Activated effector memory CD4-positive, alpha-beta T cell treated with anti-CD3 and anti-CD28 coated beads, Interleukin-2, amount 50 U/mL, for 16 hours (primary cell): ENCODE measurements around the gene SYCE3.

Experiments
- DNase-seq: peaks from one replicate; pipeline ENCODE4 v3.0.0-alpha.2; 2020

Gene SYCE3

DNA sequence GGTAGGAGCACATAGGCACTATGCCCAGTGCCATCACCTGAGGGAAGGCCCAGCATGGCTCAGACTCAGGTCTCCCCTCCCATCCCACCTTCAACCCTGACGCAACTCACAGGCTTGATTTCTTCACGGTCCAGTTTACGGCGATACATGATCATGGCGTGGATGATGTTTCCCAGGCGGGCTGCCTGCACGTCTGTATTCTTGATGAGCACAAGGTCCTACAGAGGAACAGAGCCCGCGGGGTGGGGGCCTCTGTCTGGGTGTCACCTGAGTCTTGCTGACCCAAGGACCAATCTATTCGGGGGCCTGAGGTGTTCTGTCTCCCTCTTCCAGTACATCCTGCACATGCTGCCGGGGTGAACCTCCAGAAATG lies 11.7 kb upstream of the SYCE3 start:
- no peak for DNase-seq

DNA sequence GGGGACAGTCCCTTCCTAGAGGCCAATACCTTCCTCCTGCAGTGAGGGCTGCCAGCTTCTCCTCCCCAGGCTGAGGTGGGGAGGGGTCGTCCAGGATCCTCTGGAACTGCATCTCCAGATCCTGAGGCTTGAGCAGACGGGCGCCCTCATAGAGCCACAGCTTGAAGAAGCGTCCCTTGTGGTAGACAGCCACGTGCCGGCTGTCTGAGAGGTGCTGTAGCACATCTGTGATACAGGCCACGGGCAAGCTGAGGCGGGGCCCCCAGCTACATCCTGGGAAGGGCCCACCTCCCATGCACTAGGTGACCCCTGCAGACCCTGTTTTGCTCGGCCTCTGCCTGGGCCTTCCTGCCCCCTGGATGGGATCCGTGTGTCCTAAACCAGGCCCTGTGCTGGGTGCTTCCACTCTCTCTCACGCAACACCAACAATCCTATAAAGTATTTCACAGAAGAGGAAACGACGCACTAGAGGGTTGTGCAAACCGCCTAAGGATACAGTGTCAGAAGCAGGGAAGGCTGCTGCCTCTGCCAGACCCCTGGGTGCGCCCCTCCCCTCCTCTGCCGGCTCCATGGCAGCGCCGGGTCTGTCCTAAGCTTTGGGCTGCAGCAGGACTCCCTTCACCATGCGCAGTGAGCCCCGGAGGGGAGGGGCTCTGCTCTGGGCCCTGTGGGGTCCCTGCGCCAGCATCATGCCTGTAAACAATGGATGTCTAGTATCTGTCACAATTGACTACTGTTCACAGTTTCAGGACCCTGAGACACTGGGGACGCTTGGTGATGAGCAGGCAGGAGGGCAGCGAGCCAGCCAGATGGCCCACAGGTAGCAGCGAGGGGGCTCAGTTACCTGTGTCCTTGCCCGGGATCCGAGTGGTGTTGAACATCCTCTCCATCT lies 11.0 kb upstream of the SYCE3 start:
- no peak for DNase-seq

DNA sequence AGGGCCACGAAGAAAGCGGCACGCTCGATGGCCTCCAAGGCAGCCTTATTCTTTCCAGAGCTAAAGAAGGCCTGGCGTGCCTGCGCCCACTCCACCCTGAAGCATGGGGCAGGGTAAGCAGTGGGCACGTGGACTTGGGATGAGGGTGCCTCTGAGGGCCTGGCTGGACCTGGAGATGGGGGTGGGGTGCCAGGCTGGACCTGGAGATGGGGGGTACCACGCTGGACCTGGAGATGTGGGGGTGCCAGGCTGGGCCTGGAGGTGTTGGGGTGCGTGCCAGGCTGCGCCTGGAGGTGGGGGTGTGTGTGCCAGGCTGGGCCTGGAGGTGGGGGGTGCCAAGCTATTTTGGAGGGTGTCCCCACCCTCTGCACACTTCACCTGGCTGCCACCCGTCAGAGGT lies 10.2 kb upstream of the SYCE3 start:
- no peak for DNase-seq

DNA sequence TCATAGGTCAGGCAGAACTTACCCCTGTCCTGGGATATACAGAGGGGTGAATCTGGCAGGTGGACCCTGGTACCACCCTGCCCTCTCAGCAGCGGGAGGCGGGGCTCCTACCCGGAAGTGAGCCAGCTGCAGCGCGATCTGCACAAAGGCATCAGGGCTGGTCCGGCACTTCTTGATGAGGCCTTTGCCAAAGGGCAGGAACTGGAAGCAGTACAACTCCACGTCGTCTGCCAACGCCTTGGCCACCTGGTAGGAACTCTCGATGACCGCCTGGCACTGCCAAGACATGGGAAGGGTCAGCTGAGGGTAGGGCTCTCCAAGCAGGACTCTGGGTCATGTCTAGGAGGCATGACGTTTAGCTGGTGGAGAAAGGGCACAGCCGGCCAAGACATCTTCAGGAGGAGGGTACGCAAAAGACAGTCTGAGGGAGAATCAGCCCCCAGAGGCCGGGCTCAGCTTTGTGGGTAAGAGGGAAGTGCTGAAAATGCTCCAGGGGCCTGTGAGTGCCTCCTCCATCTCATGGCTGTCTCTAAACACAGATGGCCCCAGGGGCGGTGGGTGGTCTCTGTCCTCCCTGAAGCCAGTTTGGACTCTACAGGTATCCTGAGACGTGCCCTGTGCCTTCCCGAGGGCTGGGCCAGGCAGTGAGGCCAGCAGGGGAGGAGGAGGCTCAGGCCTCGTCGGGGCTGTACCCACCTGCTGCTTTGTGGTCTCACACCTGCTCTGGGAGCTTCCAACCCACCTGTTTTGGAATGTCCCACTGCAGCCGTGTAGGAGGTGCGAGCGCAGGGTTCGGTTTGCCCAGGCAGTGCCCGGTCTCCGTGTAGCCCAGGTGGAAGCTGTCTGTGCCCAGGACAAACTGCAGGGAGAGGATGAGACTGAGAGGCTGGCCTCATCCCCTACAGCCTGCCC lies 8.8 kb upstream of the SYCE3 start:
- peak; percentile 45 for DNase-seq

DNA sequence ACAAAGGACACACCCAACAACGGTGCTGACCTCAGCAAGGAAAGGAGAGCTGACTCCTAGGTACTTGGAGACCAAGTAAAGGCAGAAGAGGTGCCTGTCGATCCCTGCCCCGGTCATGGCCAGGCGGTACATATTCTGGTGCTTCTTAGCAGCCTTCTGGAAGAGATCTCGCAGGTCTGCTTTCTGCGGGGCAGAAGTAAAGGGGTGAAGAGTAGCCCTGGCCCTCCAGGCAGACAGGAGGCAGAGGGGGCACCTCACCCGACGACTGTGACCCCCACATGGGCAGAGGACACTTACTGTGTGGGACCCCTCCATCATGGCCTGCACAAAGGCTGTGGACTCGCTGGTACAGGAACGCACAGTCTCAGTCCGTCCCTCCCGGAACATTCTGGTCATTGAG lies 8.1 kb upstream of the SYCE3 start:
- no peak for DNase-seq

DNA sequence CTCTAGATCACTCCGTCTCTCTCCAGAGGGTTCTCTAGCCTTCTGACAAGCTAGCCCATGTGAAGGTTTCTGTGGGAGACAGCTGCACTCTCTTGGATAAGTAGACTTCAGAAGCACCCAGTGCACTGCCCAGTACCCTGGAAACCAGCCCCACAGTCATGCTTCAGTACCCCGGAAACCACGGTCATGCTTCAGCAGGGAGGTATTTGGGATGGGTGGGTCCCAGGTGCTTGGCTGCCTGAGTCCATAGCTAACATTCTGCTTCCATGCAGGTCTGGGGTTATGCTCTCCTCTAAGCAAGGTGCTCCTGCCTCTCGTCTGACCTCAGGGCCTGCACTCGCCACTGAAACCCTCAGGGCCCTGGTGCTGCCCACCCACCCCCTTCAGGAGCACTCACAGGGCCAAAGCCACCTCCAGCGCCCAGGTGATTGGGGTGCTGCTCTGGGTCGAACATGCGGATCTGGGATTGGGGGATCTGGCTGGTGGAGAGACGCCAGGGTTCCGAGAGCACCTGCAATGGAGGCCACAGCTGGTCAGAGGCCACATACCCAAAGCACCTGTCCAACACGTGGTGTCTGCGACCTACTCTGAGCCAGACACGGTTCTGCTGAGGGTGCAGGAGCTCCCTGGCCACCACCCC lies 7.3 kb upstream of the SYCE3 start:
- DNase-seq, result peak; percentile 60

DNA sequence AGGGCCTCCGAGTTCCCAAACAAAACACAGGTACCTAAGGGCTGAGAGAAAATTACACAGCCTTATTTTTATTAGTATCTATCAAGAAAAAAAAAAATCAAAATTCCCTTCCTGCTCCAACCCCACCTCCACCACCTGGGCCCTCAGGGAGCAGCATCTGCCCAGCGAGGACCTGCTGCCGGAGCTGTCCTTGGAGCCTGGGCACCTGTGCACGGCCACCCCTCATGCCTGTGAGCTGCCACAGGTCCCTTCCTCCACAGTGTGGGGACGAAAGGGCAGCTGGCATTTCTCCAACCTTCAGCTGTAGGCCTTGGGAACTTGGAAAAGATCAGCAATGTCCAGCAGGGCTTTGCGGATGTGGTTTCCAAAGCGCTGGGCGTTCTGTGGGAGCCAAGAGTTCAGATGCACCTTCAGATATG lies 6.3 kb upstream of the SYCE3 start:
- DNase-seq, result peak; percentile 33

DNA sequence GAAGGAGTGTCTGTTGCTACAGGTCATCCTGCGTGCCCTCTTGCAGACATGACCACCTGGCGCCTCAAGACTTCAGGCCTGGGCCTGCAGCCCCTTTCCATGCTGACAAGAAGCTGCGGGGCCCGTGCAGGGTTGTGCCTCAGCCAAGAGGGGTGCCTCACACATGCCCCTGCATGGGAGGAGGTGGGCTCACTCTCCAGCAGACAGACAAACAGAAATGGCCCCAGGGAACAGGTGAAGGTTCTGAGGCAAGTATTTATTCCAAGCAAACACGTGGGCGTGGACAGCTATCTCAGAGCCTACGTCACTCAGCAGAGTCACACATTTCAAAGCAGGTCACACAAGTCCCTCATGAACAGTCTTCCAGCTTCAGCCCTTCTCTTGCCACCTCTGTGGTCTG lies 5.9 kb upstream of the SYCE3 start:
- DNase-seq, result peak; percentile 56

DNA sequence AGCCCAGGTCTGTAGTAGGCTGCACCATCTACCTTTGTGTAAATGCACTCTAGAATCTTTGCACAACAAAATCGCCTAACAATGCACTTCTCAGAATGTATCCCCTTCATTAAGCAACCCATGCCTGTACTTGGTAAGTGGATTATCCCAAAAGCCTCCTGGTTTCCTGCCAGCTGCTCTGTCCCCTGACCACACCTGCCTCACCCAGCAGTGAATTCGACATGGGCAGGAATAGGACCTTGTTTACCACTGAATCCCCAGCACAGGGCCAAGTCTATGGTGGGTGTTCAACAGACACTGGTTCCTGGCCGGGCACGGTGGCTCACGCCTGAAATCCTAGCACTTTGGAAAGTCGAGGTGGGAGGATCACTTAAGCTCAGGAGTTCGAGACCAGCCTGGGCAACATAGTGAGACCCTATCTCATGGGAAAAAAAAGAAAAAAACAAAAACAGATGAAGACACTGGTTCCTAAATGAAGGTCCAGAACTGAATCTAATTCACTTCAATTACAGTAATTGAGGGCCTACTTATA lies 5.1 kb upstream of the SYCE3 start:
- DNase-seq, result peak; percentile 39

DNA sequence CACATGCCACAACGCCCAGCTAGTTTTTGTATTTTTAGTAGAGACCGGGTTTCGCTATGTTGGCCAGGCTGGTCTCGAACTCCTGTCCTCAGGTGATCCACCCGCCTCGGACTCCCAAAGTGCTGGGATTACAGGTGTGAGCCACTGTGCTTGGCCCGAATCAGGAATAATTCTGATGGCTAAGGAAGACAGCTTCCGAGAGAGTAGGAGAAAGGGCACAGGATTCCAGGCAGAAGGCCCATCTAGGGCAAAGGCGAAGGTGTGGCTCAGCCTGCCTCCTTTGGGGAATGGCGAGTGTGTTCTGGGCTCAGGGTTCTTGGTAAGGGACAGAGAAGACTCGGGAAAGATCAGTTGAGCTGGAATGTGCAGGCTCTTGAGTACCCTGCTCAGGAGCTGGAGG lies 1.6 kb upstream of the SYCE3 start:
- DNase-seq, result no peak

DNA sequence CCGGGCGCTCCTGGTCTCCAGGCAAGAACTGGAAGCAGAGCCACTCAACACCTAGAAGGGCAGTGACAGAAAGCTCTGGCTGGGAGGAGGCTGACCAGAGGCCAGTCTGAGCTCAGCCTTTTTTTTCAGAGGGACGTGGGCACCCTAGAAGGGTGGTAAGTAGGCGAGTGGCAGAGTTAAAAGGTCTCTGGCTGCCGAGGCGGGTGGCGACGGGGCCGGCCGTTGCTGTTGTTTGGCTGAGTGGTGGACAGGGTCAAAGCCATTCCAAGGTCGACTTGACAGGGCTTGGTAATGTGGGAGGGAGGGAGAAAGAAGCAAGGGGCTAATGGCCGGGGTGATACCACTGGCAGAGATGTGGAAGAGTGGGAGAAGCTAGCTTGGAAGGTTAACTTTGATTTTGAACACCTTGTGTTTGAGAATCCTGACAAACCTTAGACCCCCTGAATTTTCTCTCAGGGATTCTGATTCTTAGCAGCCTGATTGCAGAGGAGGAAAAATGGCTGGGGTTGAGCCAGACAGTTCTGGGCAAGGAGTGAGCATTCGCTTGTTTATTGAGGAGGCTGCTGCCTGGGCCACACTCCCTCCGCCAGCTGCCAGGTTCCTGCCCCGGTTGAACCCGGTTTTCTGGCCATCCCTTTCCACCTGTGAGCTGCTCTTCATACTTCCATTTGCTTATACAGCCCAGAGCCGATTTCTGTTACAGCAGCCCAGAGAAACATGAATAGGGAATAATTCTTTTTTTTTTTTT lies 868 bp upstream of the SYCE3 start:
- DNase-seq, result no peak

DNA sequence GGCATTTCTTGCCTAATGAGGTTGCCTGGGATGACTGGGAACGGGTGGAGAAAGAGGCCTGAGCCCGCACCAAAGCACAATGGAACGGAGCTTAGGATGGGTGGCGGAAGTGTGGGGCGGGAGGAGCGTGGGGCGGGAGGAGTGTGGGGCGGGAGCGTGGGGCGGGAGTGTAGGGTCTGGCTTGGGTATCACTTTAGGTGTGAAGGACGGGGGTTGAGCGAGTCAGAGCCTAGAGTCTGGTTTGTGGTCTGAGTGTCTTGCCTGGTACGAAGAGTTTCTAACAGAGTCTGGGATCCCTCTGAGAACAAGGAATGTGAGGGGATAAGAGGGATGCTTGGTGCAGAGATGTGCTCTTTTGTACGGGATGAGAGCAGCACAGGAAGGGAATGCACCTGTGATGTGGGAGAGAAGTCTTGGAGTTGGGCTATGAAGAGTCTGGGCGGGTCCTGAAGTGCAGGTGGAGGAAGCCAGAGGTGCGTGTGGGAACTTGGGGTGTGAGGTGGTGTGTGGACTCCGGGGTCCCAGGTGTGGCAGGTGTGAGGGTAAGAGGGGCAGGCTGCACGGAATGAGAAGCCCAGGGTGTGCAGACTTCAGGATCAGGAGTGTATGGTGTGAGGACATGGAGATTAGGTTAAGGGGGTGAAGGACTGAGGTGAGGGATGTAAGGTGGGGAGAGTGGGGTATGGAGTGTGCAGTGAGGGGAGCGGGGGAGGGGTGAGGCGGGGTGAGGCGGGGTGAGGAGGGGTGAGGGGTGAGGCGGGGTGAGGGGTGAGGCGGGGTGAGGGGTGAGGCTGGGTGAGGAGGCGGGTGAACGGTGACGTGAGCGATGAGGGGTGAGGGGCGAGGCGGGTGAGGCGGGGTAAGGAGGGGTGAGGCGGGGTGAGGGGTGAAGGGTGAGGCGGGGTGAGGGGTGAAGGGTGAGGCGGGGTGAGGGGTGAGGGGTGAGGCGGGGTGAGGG lies 1.0 kb downstream of the SYCE3 start:
- DNase-seq, result no peak

DNA sequence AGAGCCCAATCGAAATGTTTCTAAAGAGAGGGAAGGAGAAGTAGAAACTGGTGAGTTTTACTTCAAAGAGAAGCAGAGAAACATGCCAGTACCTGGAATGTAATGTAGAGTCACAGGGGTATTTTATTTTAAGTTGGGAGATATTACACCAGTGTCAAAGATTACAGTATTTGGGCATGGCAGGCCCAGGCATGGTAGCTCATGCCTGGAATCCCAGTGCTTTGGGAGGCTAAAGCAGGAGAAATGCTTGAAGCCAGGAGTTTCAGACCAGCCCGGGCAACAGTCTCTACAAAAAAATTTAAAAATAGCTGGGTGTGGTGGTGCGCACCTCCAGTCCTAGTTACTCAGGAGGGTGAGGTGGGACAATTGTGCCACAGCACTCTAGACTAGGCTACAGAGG lies 2.7 kb downstream of the SYCE3 start:
- no peak for DNase-seq

DNA sequence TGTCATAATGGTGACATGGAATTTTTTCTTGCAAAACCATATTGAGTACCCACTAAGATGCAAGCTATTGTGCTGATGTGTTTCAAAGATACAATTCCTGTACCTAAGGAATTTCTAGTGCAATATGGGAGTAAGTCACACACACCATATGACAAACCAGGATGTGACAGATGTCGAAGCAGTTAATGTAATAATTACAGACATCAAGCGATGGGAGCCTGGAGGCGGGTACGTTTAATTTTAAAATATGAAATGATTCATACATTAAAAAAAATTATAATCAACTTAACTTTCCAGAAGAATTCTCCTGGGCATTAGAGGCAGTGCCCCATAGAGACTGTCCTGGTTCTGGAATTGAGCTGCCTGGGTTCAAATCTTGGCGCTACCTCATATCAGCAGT lies 6.0 kb downstream of the SYCE3 start:
- DNase-seq, result no peak

DNA sequence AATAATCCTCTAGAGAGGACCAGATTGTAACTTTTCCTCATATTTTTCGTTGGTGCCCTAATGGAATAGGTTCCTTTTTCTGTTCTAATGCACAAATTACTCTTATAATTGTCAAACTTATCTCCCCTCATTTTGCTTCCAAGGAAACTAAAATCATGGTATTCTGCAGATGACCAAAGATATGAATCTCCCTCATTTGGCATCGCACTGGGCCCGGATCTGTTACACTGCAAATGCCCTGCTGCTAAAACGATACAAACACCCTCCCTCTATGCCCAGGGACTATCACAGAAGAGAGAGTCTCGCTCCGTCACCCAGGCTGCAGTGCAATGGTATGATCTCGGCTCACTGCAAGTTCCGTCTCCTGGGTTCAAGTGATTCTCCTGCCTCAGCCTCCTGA lies 9.4 kb downstream of the SYCE3 start:
- no peak for DNase-seq

DNA sequence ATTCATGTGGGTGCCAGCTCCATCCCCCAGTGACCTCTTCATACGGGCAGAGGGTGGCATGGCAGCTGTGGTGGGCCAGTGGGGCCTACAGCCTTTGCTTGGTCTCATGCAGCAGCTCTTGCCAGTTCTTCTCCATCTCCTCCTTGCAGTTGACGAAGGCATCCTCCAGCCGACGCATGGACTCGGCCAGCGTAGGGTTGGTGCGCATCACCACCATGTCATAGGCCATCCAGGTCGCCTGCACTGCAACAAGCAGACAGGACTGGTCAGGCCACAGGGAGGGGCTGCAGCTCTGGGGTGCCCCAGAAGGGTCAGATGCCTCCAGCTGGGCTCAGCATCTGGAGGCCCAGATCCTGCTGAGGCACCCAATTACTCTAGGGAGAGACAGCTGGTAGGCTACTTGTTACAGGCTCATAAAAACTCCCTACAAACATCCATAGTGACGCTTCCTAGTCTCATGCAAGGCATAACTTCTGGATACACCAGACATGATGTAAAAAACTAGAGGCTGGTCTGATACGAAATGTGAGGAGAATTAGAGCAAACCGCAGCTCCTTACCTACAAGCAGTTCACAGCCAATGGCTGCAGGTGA lies 11.5 kb downstream of the SYCE3 start:
- DNase-seq, result no peak

DNA sequence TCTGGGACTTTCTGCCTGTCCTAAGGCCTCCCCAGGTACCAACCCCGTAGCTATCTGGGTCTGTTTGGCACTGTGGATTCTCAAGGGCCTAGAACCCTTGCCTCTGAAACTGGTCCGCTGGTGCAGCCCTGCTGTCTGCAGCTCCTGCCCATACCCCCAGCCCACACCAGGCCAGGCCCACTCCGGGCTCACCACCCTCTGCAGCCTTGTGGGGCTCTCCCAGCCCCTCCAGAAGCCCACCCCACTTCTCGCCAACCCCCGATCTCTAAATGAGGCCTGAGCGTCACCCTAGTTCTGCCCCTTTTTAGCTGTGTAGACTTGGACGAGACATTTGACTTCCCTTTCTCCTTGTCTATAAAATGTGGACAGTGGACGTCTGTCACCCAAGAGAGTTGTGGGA lies 12.3 kb downstream of the SYCE3 start:
- DNase-seq, result no peak

DNA sequence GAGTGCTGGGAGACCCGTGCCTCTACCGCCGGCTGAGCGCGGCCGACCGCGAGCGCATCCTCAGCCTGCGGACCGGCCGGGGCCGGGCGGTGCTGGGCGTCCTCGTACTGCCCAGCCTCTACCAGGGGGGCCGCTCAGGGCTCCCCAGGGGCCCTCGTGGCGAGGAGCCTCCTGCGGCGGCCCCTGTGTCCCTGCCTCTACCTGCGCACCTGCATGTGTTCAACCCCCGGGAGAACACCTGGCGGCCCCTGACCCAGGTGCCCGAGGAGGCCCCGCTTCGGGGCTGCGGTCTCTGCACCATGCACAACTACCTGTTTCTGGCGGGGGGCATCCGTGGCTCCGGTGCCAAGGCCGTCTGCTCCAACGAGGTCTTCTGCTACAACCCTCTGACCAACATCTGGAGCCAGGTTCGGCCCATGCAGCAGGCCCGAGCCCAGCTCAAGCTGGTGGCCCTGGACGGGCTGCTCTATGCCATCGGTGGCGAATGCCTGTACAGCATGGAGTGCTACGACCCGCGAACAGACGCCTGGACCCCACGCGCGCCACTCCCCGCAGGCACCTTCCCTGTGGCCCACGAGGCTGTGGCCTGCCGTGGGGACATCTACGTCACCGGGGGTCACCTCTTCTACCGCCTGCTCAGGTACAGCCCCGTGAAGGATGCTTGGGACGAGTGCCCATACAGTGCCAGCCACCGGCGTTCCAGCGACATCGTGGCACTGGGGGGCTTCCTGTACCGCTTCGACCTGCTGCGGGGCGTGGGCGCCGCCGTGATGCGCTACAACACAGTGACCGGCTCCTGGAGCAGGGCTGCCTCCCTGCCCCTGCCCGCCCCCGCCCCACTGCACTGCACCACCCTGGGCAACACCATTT lies 13.6 kb downstream of the SYCE3 start:
- DNase-seq, result no peak

DNA sequence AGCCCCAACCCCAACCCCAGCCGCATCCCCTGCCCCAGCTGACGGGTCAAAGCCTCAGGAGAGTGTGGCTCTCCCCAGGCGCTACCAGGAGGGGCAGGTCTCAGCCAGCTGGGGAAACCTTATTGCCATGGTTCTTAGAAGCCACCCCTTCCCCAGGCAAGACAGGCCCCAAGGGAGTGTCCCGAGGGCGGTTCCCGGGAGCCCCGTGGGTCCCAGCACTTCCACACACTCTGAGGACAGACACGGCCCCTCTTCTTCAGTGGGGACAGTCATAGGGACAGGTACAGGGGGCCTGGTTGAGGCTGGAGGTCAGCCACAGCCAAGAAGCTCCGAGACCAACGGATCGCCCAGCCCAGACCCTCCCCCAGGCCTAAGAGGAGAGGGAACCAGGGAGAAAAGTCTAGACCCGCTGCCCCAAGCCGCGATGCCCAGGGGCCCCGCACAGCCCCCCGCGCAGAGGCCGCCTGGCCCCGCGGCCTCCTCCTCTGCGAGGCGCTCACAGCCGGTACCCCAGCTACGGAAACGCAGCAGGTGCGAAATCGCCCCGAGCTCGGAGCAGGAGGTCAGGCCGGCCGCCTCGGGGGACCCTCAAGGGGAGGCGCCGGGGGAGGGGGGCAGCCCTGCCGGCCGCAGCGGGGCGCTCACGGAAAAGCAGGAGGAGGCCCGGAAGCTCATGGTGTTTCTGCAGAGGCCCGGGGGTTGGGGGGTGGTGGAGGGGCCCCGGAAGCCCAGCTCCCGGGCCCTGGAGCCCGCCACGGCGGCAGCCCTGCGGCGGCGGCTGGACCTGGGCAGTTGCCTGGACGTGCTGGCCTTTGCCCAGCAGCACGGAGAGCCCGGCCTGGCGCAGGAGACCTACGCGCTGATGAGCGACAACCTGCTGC lies 14.4 kb downstream of the SYCE3 start:
- DNase-seq, result peak; percentile 85
